ENCODE data around the gene ARHGEF17. TPM values are rescaled to one million over a fixed set of nuclear protein-coding genes. Genes with fewer than 3 reads are reported as not detected.

The ARHGEF17 gene
- total and polyA plus RNA-seq, 2 of the 8 experiments (the other 6 are each of a cell fraction or from before 2014, with no cell fraction given): 11.3 to 14.6 TPM

DNA sequence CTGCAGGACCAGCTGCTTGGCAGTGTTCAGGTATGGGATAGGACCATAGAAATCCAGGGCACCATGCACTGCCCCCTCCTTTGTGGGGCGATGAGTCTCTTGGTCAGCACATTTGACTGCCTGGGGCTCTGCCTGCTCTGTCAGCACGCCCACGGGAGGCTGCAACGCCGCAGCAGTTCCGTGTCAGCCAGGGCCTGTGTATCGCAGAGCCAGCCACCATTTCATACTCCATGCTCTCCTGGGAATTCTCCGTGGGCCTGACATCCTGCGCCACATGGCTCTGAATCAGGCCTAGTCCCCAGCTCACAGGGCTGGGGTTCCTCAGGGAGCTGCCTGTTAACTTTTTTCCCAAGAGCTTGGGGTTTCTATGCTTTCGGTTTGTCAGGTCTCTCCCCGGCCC lies 51.3 kb downstream of the ARHGEF17 start (continued):
- TF ChIP-seq SIN3A (conservative IDR thresholded peaks at IDR 0.05 in 1 of 2, IDR thresholded peaks at IDR 0.05 in 1 of 2; ENCODE audit: low read depth in 1 of 2, low read length in 2 of 2): no peak
- no peak for TF ChIP-seq RFX5 (IDR thresholded peaks at IDR 0.05; ENCODE audit: borderline replicate concordance, low read depth, low read length)
- TF ChIP-seq, protein P1, sequence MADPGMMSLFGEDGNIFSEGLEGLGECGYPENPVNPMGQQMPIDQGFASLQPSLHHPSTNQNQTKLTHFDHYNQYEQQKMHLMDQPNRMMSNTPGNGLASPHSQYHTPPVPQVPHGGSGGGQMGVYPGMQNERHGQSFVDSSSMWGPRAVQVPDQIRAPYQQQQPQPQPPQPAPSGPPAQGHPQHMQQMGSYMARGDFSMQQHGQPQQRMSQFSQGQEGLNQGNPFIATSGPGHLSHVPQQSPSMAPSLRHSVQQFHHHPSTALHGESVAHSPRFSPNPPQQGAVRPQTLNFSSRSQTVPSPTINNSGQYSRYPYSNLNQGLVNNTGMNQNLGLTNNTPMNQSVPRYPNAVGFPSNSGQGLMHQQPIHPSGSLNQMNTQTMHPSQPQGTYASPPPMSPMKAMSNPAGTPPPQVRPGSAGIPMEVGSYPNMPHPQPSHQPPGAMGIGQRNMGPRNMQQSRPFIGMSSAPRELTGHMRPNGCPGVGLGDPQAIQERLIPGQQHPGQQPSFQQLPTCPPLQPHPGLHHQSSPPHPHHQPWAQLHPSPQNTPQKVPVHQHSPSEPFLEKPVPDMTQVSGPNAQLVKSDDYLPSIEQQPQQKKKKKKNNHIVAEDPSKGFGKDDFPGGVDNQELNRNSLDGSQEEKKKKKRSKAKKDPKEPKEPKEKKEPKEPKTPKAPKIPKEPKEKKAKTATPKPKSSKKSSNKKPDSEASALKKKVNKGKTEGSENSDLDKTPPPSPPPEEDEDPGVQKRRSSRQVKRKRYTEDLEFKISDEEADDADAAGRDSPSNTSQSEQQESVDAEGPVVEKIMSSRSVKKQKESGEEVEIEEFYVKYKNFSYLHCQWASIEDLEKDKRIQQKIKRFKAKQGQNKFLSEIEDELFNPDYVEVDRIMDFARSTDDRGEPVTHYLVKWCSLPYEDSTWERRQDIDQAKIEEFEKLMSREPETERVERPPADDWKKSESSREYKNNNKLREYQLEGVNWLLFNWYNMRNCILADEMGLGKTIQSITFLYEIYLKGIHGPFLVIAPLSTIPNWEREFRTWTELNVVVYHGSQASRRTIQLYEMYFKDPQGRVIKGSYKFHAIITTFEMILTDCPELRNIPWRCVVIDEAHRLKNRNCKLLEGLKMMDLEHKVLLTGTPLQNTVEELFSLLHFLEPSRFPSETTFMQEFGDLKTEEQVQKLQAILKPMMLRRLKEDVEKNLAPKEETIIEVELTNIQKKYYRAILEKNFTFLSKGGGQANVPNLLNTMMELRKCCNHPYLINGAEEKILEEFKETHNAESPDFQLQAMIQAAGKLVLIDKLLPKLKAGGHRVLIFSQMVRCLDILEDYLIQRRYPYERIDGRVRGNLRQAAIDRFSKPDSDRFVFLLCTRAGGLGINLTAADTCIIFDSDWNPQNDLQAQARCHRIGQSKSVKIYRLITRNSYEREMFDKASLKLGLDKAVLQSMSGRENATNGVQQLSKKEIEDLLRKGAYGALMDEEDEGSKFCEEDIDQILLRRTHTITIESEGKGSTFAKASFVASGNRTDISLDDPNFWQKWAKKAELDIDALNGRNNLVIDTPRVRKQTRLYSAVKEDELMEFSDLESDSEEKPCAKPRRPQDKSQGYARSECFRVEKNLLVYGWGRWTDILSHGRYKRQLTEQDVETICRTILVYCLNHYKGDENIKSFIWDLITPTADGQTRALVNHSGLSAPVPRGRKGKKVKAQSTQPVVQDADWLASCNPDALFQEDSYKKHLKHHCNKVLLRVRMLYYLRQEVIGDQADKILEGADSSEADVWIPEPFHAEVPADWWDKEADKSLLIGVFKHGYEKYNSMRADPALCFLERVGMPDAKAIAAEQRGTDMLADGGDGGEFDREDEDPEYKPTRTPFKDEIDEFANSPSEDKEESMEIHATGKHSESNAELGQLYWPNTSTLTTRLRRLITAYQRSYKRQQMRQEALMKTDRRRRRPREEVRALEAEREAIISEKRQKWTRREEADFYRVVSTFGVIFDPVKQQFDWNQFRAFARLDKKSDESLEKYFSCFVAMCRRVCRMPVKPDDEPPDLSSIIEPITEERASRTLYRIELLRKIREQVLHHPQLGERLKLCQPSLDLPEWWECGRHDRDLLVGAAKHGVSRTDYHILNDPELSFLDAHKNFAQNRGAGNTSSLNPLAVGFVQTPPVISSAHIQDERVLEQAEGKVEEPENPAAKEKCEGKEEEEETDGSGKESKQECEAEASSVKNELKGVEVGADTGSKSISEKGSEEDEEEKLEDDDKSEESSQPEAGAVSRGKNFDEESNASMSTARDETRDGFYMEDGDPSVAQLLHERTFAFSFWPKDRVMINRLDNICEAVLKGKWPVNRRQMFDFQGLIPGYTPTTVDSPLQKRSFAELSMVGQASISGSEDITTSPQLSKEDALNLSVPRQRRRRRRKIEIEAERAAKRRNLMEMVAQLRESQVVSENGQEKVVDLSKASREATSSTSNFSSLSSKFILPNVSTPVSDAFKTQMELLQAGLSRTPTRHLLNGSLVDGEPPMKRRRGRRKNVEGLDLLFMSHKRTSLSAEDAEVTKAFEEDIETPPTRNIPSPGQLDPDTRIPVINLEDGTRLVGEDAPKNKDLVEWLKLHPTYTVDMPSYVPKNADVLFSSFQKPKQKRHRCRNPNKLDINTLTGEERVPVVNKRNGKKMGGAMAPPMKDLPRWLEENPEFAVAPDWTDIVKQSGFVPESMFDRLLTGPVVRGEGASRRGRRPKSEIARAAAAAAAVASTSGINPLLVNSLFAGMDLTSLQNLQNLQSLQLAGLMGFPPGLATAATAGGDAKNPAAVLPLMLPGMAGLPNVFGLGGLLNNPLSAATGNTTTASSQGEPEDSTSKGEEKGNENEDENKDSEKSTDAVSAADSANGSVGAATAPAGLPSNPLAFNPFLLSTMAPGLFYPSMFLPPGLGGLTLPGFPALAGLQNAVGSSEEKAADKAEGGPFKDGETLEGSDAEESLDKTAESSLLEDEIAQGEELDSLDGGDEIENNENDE (IDR thresholded peaks at IDR 0.05; ENCODE audit: insufficient replicate concordance, low read length): no peak
- no peak for TF ChIP-seq CTBP2 (IDR thresholded peaks at IDR 0.05; ENCODE audit: borderline replicate concordance, insufficient read depth, insufficient read length, low read length)

Measured in H1 (cell line).